Measurements from ENCODE around the gene IL1RL1.

IL1RL1 gene

DNA sequence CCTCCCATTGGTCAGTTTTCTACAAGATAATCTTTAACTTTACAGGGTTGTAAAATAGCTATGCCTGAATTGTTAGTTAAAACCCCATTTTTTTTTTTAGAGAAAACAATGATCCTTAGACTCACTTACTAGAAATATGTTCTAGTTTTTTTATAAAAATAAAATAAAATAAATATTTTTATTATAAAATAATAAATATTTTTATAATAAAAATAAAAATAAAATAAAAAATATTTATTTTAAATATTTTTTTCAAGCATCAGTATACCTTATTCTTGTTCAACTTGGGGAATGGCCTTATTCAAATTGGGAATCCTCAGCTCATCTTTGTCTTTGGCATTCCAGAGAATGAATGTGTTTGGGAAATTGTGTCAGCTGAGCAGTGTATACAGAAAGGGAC is 20.8 kb upstream of the IL1RL1 start:
- Histone ChIP-seq H4K20me1 (ENCODE audit: insufficient read depth, low read length, poor library complexity, severe bottlenecking) (no peaks in the 10 kb centered on the region), H3K9ac (ENCODE audit: low read depth, low read length, poor library complexity, severe bottlenecking) (no peak overlapping the region), H2AFZ (ENCODE audit: low read length) (no peak overlapping the region), H3K4me2 (ENCODE audit: low read depth, low read length, poor library complexity, severe bottlenecking) (no peak overlapping the region), H3K27me3 (ENCODE audit: insufficient read depth, low read length, poor library complexity, severe bottlenecking) (no peaks in the 10 kb centered on the region), H3K9me2 (replicated peaks; ENCODE audit: low read depth, low read length) (no peaks in the 10 kb centered on the region), H3K79me2 (ENCODE audit: insufficient read depth, low read length) (no peaks in the 10 kb centered on the region), H3K4me3 (ENCODE audit: low read length, poor library complexity, severe bottlenecking) (no peak overlapping the region), H3K36me3 (ENCODE audit: insufficient read depth, low read length) (no peaks in the 10 kb centered on the region), H3K4me1 (ENCODE audit: insufficient read depth, low read length, poor library complexity, severe bottlenecking) (peaks cover 5% of the 10 kb centered on the region), H3K9me3 (ENCODE audit: insufficient read depth, low read depth, low read length) (no peaks in the 10 kb centered on the region), H3F3A (ENCODE audit: low read depth) (no peaks in the 10 kb centered on the region)
- TF ChIP-seq EZH2phosphoT487 (IDR thresholded peaks at IDR 0.05; ENCODE audit: borderline replicate concordance) (no peak), CTCF (conservative IDR thresholded peaks at IDR 0.05; ENCODE audit: low read length) (no peak)

DNA sequence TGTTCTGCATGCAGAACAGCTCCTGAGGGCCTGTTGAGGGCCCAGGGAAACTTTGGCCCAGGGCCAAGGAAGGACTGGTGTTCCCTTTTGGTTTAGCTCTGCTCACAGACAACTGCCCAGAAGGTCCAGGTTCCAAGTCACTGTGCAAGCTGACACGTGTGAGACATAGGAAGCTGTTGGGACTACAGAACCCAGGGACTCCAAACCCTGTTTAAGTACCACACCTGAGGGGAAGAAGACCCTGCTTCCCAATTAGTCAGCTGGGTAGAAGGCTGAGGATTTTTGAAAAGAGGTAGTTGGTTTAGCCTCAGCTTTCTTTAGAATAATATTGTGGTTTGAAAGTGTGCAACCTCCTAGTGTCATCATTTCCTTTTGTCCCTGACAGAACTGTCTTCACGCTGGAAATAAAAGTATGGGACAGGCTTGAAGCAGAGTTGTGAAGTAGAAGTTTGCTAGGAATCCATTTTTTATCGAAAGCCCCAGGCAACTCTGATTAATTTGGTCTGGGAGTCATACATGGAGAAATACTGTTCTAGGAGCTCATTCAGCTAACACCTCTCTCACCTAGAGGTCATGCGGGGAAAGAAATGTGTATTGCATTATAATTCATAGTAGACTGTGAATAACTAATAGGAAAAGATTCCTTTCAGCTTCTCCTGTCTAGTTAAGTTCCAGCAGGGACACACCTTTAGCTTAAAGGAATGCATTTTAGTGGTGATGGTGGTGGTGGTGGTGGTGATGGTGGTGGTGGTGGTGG is 19.9 kb upstream of the IL1RL1 start:
- Histone ChIP-seq H3K4me1 (ENCODE audit: insufficient read depth, low read length, poor library complexity, severe bottlenecking) (peaks cover 5% of the 10 kb centered on the region), H3K4me3 (ENCODE audit: low read length, poor library complexity, severe bottlenecking) (no peak overlapping the region), H2AFZ (ENCODE audit: low read length) (no peak overlapping the region), H3K9me2 (replicated peaks; ENCODE audit: low read depth, low read length) (no peaks in the 10 kb centered on the region), H4K20me1 (ENCODE audit: insufficient read depth, low read length, poor library complexity, severe bottlenecking) (no peaks in the 10 kb centered on the region), H3K36me3 (ENCODE audit: insufficient read depth, low read length) (no peaks in the 10 kb centered on the region), H3K79me2 (ENCODE audit: insufficient read depth, low read length) (no peaks in the 10 kb centered on the region), H3F3A (ENCODE audit: low read depth) (no peaks in the 10 kb centered on the region), H3K4me2 (ENCODE audit: low read depth, low read length, poor library complexity, severe bottlenecking) (no peak overlapping the region), H3K9ac (ENCODE audit: low read depth, low read length, poor library complexity, severe bottlenecking) (no peak overlapping the region), H3K27me3 (ENCODE audit: insufficient read depth, low read length, poor library complexity, severe bottlenecking) (no peaks in the 10 kb centered on the region), H3K9me3 (ENCODE audit: insufficient read depth, low read depth, low read length) (no peaks in the 10 kb centered on the region)
- TF ChIP-seq CTCF (conservative IDR thresholded peaks at IDR 0.05; ENCODE audit: low read length) (no peak), EZH2phosphoT487 (IDR thresholded peaks at IDR 0.05; ENCODE audit: borderline replicate concordance) (no peak)

DNA sequence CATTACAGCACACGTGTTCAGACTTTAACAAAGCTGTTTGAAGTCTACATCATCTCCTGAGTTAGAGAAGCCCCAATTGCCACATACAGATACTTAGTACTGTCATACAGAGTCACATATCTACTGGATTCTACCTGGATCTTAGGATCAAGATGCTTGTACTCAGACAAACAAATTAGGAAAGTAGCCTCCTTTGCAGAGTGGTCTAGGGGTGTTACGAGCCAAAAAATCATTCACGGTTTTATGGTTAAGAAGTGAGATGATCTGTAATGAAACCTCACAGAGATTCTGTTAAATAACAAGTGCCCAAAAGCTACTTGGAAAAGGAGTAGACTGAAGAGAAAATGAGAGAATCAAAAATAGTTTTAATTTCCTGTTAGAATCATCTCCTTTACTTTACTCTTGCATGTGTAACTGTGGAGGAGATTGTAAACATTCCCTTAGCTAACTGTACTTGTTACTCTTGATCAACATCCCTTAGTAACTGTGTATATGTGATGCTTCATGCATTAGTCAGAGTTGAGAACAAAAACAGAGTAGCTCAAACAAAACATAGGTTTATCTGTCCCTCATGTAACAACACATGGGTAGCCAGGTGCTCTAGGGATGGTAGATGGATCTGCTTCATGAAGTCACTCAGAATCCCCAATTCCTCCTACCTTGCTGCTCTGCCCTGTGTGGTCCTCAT is 16.4 kb upstream of the IL1RL1 start:
- Histone ChIP-seq H4K20me1 (ENCODE audit: insufficient read depth, low read length, poor library complexity, severe bottlenecking) (no peaks in the 10 kb centered on the region), H3K4me2 (ENCODE audit: low read depth, low read length, poor library complexity, severe bottlenecking) (no peak overlapping the region), H3F3A (ENCODE audit: low read depth) (no peaks in the 10 kb centered on the region), H3K27me3 (ENCODE audit: insufficient read depth, low read length, poor library complexity, severe bottlenecking) (no peaks in the 10 kb centered on the region), H3K9me3 (ENCODE audit: insufficient read depth, low read depth, low read length) (no peaks in the 10 kb centered on the region), H2AFZ (ENCODE audit: low read length) (no peak overlapping the region), H3K9ac (ENCODE audit: low read depth, low read length, poor library complexity, severe bottlenecking) (no peak overlapping the region), H3K4me1 (ENCODE audit: insufficient read depth, low read length, poor library complexity, severe bottlenecking) (peaks cover 5% of the 10 kb centered on the region), H3K36me3 (ENCODE audit: insufficient read depth, low read length) (no peaks in the 10 kb centered on the region), H3K79me2 (ENCODE audit: insufficient read depth, low read length) (no peaks in the 10 kb centered on the region), H3K9me2 (replicated peaks; ENCODE audit: low read depth, low read length) (no peaks in the 10 kb centered on the region), H3K4me3 (ENCODE audit: low read length, poor library complexity, severe bottlenecking) (no peak overlapping the region)
- TF ChIP-seq CTCF (conservative IDR thresholded peaks at IDR 0.05; ENCODE audit: low read length) (no peak), EZH2phosphoT487 (IDR thresholded peaks at IDR 0.05; ENCODE audit: borderline replicate concordance) (no peak)

Measured in Loucy (cell line).